Activated CD4-positive, alpha-beta T cell treated with anti-CD3 and anti-CD28 coated beads, Interleukin-2, Interleukin-6, amounts not matched to agents 100 ng/mL and 50 ng/mL, durations not matched to agents 16 hours and 8 hours (primary cell): ENCODE measurements around the gene GRK3.

Experiments used
- DNase-seq: peaks from one replicate; pipeline ENCODE4 v3.0.0-alpha.2; 2020

The GRK3 gene

GRCh38 chr22:25763239-25763777 is 198.8 kb downstream of the GRK3 start:
- no peak for DNase-seq

- DNase-seq: no peak
These were observed 200.0 kb downstream of the GRK3 start for GRCh38 chr22:25764270-25765015.

GRCh38 chr22:25765016-25765367 is 200.5 kb downstream of the GRK3 start:
- DNase-seq: no peak

- DNase-seq: no peak
These were observed 201.3 kb downstream of the GRK3 start for GRCh38 chr22:25765801-25766200.

- DNase-seq: no peak
These were observed 201.9 kb downstream of the GRK3 start for GRCh38 chr22:25766418-25766817.

- no peak for DNase-seq
These were observed 205.9 kb downstream of the GRK3 start for GRCh38 chr22:25770333-25770732.

- no peak for DNase-seq
These were observed 207.8 kb downstream of the GRK3 start for GRCh38 chr22:25772288-25772687.

GRCh38 chr22:25774575-25775026 is 210.1 kb downstream of the GRK3 start:
- no peak for DNase-seq

- DNase-seq: no peak
These were observed 211.1 kb downstream of the GRK3 start for GRCh38 chr22:25775531-25775930.

GRCh38 chr22:25777411-25777810 is 212.9 kb downstream of the GRK3 start:
- DNase-seq: no peak

- DNase-seq: peak; percentile 54
These were observed 213.4 kb downstream of the GRK3 start for GRCh38 chr22:25777870-25778269.
